Measurements from ENCODE around the gene DRD2.
A peak's percentile ranks its signal among the peaks of the same experiment; 100 is the strongest.

DRD2 gene

DNA sequence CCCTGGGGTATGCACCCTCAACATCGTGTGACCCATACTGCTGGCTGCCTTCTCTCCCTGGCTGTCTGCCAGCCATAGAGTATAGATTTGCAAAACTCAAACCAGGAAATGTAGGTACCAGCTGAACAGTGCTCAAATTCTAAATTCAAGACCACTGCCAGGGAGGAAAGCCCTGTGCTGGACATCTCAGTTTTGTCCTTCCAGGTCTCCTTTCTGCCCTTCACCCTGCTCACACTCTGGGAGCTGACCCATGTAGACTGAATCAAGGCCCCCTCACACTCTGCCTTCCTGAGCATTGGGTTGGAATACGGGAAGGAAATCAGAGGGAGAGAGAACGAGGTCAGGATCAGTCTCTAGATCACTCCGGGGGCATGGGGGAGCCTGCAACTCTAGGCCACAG, 12.4 kb upstream of the DRD2 start:
- DNase-seq, result no peak

- no peak for DNase-seq
These were observed 9.0 kb upstream of the DRD2 start for GRCh38 chr11:113484223-113484622.

DNA sequence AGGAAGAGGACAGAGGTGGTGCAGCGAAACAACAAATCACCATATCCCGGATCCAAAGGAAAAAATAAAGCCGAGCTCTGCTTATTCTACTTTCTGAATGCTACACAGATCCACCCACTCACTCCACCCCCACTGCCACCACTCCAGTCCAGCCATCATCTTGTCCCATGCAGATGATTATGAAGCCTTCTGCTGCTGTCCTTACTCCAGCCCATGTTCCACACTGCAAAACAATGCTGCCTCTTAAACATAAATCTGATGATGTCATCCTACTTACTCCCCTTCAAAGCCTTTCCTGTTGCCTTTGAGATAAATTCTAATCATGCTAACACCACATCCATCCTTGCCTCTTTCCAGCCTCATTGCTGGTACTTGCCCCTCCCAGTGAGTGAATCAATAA, 6.5 kb upstream of the DRD2 start:
- no peak for DNase-seq

GRCh38 chr11:113481226-113481625, 6.0 kb upstream of the DRD2 start:
- DNase-seq, result no peak

GRCh38 chr11:113477321-113477720, 2.1 kb upstream of the DRD2 start:
- no peak for DNase-seq

DNA sequence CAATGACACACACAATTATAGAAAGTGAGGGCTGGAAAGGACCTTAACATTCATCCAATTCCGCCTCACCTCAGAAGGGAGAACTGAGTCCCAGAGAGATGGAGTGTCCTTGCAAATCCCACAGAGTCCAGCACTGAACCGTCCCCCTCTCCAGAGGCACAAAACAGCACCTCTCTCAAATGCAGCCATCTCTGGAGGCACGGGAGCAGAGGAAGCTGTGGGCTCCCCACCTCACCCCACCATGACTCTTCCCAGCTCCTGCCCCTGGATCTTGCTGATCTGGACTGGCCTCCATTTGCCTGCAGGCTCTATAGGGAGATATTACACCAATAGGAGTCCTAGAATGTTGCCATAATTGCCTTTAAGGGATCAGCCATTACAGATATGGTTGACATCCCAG, 1.4 kb upstream of the DRD2 start:
- no peak for DNase-seq

GRCh38 chr11:113474362-113475159, 637 bp downstream of the DRD2 start:
- peak in 40 of 56 donors; percentile 3 to 70 (median 32) for DNase-seq

DNA sequence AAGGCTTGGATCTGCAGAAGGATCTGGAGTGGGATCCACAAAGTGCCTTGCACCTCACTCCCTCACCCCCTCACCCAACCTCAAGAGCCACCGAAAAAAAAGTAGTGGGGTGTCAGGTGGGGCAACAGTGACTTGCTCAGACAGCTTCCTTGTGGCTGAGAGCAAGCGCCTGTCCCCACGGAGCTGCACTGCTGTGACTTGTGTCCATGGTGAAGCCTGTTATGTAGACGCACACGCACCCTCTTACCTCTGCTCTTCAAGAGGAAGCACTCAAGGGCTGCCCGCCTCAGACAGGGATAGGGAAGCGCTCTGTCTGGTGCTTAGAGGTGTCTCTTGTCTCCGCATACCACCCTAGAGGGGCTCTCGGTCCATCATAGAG, 1.2 kb downstream of the DRD2 start:
- no peak for DNase-seq

DNA sequence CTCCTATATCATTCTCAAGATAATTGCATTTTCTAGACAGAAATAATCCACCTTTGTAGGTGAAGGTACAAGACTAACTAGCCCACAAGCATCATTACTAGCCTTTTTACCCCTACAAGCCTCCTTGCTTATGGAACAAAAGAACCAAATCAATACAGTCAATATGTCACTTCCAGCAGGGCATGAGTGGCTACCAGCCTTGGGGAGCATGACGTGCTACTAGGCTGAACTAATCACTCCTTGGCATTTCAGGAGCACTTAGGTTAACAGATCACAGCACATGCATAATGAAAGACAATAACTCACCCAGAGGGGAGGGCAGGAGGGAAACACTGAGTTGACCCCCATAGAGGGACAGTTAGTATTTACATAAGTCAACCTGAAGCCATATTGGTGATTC, 2.7 kb downstream of the DRD2 start:
- DNase-seq, result no peak

DNA sequence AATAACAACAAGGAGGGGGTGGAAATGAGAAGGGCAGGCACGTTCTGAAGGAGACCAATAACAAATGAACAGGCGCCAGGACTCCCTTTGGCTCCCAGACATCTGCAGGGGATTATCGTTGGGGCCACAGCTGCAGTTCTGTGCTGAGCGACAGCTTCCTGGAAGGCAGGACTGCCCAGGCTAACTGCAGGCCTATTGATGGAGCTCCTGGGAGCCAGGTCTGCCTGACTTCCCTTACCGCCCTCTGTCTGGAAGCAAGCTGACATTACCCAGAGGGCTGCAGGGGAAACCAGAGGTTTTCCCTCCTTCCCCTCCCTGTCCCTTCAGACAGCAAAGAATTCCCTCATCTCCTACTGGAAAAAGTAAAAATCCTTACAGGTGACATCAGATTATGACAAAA, 5.0 kb downstream of the DRD2 start:
- no peak for DNase-seq

GRCh38 chr11:113468726-113469345, 6.4 kb downstream of the DRD2 start:
- DNase-seq, result no peak

DNA sequence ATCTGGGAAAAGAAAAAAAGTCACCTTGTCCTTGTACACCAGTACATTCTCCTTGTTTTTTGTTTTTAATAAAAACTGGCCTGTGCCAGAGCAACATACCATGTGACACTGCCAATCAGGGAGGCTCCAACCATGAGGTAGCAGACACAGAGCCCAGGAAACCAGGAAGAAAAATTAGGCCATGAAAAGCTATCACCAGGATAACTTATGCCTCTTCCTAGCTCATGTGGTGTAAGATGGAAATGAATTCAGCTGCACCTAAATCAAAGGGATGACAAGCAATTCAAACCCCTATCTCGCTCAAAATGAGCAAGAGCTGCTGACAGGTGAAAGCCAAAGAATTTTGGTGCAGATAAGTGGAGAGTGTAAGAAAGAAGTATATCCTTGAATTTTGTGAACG, 7.7 kb downstream of the DRD2 start:
- no peak for DNase-seq

DNA sequence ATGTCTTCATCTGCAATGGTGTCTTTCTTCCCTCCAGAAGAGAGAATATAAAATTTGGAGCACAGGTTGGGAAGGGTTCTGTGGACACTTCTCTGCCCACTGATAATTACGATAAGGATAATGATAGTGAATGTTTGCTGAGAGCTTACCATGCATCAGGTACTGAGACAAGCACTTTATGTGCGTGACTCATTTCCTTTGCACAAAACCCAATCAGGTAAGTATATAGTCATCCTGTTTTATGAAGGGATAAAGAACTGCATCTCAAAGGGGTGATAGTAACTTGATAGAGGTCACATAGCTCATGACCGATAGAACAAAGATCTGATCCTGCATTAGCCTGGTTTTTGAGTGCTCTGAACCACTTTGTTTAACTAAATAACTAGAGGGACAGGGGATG, 9.4 kb downstream of the DRD2 start:
- no peak for DNase-seq

DNA sequence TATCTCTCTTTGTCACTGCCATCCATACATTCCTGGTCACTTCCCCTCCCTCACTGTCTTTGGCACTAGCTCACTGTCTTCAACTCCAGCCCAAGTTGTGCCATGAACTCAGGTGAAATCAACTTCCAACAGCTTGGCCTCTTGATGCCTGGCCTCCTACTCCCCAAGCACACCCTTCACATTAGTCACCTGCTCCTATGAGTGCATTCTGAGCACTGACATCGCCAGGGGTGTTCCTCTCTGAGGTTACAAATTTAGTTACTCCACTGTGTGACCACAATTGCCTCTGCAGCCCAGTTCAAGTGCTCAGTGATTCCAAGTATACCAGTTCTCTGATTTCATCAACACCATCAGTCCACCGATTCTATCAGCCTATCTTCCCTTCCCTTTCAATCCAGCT, 10.8 kb downstream of the DRD2 start:
- no peak for DNase-seq

- no peak for DNase-seq
These were observed 12.4 kb downstream of the DRD2 start for GRCh38 chr11:113462830-113463229.

- no peak for DNase-seq
These were observed 13.6 kb downstream of the DRD2 start for GRCh38 chr11:113461639-113462038.

DNA sequence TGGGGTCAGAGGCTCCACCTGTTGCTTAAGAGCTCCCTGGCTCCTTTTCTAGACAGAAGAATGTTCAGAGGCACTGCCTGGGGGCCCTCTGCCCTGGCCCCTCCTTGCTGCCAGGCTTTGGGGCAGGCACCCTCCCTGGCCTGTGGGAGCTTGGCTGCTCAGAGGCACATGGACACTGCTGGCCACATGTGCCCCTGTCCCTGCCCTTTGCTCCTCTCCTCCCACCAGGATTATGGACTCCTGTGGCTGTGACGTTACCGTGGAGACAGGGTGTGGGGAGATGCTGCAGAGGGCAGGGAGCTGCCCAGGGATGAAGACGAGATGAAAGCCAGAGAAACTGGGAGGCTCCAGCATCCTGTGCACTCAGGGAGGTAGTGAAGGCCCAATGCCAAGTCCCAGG, 14.7 kb downstream of the DRD2 start:
- no peak for DNase-seq

DNA sequence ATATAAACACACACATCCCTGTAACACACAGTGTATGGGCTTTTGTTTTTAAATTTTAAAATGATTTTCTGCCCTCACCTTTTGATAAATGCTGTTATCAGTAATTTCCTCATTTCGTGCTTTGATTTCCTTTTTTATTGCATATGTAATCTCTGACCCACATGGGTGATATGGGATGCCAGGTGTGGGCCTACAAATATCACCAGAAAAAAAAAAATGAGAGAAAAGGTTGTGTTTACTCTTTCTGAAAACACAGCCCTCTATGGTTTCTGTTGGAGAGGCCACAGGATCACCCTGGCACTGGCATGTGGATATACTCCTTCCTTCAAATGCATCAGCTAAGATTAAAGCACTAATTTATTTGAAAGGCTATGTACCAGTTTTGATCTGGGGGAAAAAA, 17.0 kb downstream of the DRD2 start:
- no peak for DNase-seq

DNA sequence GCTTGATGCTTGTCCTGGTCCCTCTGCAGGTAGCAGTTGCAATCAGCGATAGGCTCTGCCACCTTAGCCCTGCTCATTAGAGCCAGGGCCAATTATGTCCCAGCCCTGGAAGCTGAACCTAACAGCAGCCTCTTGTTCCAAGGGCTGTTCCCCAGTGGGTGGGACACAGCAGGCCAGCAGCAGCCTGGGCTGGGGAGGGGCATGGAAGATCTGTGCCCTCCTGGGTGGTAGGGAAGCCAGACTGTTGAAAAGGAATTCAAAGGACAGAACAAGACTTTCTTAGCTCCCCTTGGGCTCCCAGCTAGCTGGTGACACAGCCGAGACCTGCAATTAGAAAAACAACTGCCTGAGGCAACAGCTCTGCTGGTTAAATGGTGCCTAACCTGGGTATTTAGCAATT, 17.4 kb downstream of the DRD2 start:
- DNase-seq, result no peak

DNA sequence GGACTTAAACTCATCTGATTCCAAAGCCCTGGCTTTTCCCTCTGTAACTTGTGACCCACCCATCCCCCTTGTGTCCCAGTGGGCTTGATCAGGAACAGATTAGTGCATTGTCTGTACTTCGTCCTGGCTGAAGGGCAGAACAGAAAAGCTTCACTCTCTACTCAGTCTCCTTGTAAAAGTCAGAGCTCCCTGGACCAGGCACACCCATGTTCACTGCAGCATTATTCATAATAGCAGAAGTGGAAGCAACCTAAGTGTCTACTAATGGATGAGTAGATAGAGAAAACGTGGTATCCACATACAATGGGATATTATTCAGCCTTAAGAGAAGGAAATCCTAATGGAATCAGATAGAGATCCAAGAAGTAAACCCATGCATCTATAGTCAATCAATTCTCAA, 20.7 kb downstream of the DRD2 start:
- DNase-seq, result no peak

DNA sequence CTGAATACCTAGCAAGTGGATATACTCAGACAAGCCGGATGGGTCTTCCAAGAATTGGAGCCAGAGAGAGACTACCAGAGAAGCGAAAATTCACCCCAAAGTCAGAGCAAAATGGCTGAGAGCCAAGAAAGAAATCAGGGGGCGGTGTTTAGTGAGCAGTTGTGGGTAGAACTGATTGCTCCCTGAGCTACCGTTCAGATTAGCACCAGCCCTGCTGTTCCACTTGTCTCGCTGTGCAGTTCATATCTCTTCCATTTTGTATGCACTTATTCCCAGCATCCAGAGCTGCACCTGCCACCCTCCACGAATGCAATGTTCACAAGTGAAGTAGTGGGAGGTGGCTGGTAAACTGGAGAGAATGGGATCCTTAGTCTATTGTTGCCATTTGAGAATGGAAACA, 25.5 kb downstream of the DRD2 start:
- no peak for DNase-seq

- DNase-seq, result peak in 1 of 56 donors; percentile 6
These were observed 26.9 kb downstream of the DRD2 start for GRCh38 chr11:113448316-113448677.

DNA sequence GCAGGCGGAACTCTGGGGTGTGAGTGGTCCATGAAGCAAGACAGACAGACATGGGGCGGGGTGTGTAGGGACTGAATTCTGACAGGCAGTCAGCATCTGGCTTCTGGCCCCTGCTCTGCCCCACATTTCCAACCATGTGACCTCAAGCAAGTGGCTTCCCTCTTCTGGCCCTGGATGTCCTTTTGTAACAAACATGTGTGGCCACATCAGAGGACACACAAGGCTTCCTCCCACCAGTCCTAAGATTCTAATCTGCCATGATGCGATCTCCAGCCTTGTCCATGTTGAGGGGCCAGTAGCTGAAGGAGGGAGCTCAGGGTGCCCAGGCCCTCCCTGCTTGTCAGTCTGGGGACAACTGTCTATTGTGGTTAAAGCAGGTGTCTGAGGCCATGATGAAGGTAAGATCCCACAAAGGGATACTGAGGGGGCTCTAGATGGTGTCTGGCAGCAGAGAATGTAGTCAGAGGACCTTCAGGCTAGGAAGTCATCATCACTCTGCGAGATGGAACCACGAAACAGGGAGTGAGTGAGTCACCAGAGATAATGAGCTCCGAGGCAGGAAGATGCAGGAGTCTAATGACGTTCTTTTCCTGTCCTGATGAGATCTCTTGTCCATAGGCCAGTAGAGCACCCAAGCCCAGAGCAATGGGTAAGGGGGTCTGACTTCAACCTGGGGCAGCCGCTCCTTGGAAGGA, 27.4 kb downstream of the DRD2 start:
- DNase-seq, result peak in 1 of 56 donors; percentile 17
